ENCODE measurements around the gene GTF2F1. TPM values are rescaled to one million over a fixed set of nuclear protein-coding genes. Genes with fewer than 3 reads are reported as not detected.

Gene GTF2F1
- total and polyA plus RNA-seq, 10 of the 15 experiments (the other 5 are each of a cell fraction or from before 2014, with no cell fraction given) = 4.5 to 61.7 (median 48.5) TPM

DNA sequence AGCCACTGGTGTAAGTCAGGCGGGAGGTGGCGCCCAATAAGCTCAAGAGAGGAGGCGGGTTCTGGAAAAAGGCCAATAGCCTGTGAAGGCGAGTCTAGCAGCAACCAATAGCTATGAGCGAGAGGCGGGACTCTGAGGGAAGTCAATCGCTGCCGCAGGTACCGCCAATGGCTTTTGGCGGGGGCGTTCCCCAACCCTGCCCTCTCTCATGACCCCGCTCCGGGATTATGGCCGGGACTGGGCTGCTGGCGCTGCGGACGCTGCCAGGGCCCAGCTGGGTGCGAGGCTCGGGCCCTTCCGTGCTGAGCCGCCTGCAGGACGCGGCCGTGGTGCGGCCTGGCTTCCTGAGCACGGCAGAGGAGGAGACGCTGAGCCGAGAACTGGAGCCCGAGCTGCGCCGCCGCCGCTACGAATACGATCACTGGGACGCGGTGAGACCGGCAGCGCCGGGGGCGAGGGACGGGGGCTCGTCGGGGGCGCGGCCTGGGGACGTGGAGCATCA is 20.3 kb downstream of the GTF2F1 start, which contains the start of gene ALKBH7 (continued):
- TF ChIP-seq SKIL (IDR thresholded peaks at IDR 0.05; ENCODE audit: low read depth, poor library complexity, severe bottlenecking) (peak; percentile 90), CBFB (IDR thresholded peaks at IDR 0.05; ENCODE audit: low read depth) (no peak), TBL1XR1 (IDR thresholded peaks at IDR 0.05; ENCODE audit: low read depth, low read length) (0 out of 2 replicates have a peak, but pooled peaks have one; percentile 30), NR2F1 (conservative IDR thresholded peaks at IDR 0.05) (peak; percentile 99), NRF1 (conservative IDR thresholded peaks at IDR 0.05; ENCODE audit: low read depth, low read length) (no peak; the same call in 1 of the 2 replicates), EZH2 (IDR thresholded peaks at IDR 0.05; ENCODE audit: borderline replicate concordance, control insufficient read depth, low read depth, low read length) (no peak), E2F4 (IDR thresholded peaks at IDR 0.05; ENCODE audit: low read depth, low read length) (no peak), CREB1 (IDR thresholded peaks at IDR 0.05; ENCODE audit: low read depth) (peak; percentile 65), ATF2 (IDR thresholded peaks at IDR 0.05; ENCODE audit: low read length) (no peak), LARP7 (IDR thresholded peaks at IDR 0.05) (peak; percentile 85), SIN3A (IDR thresholded peaks at IDR 0.05; ENCODE audit: low read depth, low read length) (peak; percentile 55; the same call in 1 of the 2 replicates), PKNOX1 (IDR thresholded peaks at IDR 0.05) (peak; percentile 100), POLR2A (IDR thresholded peaks at IDR 0.05; ENCODE audit: low read depth, low read length) (peak; percentile 90), ZBTB33 (IDR thresholded peaks at IDR 0.05) (no peak), SMAD5 (IDR thresholded peaks at IDR 0.05; ENCODE audit: low read depth) (0 out of 2 replicates have a peak, but pooled peaks have one; percentile 34), ATF7 (IDR thresholded peaks at IDR 0.05; ENCODE audit: low read depth) (no peak; the same call in 1 of the 2 replicates), YY1 (IDR thresholded peaks at IDR 0.05; ENCODE audit: low read depth, low read length) (peak; percentile 86), PML (IDR thresholded peaks at IDR 0.05; ENCODE audit: low read length) (no peak), FOS (IDR thresholded peaks at IDR 0.05; ENCODE audit: borderline replicate concordance, extremely low read depth, insufficient read length) (peak; percentile 100), ZNF207 (IDR thresholded peaks at IDR 0.05; ENCODE audit: borderline replicate concordance) (0 out of 2 replicates have a peak, but pooled peaks have one; percentile 51)
- TF ChIP-seq, protein P1, sequence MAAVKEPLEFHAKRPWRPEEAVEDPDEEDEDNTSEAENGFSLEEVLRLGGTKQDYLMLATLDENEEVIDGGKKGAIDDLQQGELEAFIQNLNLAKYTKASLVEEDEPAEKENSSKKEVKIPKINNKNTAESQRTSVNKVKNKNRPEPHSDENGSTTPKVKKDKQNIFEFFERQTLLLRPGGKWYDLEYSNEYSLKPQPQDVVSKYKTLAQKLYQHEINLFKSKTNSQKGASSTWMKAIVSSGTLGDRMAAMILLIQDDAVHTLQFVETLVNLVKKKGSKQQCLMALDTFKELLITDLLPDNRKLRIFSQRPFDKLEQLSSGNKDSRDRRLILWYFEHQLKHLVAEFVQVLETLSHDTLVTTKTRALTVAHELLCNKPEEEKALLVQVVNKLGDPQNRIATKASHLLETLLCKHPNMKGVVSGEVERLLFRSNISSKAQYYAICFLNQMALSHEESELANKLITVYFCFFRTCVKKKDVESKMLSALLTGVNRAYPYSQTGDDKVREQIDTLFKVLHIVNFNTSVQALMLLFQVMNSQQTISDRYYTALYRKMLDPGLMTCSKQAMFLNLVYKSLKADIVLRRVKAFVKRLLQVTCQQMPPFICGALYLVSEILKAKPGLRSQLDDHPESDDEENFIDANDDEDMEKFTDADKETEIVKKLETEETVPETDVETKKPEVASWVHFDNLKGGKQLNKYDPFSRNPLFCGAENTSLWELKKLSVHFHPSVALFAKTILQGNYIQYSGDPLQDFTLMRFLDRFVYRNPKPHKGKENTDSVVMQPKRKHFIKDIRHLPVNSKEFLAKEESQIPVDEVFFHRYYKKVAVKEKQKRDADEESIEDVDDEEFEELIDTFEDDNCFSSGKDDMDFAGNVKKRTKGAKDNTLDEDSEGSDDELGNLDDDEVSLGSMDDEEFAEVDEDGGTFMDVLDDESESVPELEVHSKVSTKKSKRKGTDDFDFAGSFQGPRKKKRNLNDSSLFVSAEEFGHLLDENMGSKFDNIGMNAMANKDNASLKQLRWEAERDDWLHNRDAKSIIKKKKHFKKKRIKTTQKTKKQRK (IDR thresholded peaks at IDR 0.05; ENCODE audit: low read depth, low read length) = peak; percentile 98
